ENCODE results near the gene SAMD4A.

GRCh38 chr14:54797986-54798385 lies 231.1 kb downstream of the SAMD4A start:
- TF ChIP-seq CTCF (IDR thresholded peaks at IDR 0.05) (no peak), POLR2A (IDR thresholded peaks at IDR 0.05) (no peak)
